ENCODE data around the gene PDXK. TPM values are rescaled to one million over a fixed set of nuclear protein-coding genes. Genes with fewer than 3 reads are reported as not detected.

Gene PDXK
- total and polyA plus RNA-seq, 10 of the 15 experiments (the other 5 are each of a cell fraction or from before 2014, with no cell fraction given): 3.7 to 141 (median 60.0) TPM

DNA sequence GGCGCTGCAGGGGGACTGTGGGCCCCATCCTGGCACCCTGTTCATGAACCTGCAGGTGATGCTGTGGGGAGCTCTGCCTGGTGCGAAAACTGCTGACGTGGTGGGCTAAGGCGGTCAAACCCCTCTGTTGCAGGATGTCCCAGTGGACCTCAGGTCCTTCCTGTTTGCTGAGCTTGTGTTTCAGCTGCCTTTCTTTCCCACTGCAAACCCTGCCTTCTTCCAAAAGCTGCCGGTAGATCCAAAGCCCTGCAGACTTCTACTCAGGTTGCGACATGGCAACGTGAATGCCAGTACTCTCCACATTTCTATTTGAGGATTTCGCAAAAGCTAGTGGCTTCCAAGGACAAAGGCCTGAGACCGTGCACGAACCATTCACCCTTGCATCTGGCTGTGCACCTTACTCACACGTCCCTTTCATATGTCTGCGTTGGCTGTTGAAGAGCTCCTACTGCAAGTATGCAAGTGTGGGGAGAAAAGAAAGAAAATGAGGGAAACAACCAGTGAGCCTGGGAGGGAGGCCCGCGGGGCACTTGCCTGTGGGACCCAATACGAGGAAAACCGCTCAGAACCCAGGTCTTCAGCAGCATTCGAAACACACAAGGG is 64.3 kb downstream of the PDXK start:
- ChIA-PET CTCF (interaction anchor here (1.3 to 1.6 kb wide), 2 partner anchors 14 to 55 kb away, joined by 5 to 6 read pairs; no protein-coding TSS in a partner anchor), RAD21 (ENCODE audit: unreplicated experiment) (no interaction called here), POLR2A (interaction anchor here (0.5 to 1.4 kb wide), 3 partner anchors 11 to 60 kb away, joined by 3 to 4 read pairs (median 3); no protein-coding TSS in a partner anchor), SMC1A (ENCODE audit: uncharacterized antibody, unreplicated experiment) (no interaction called here)
- no peak overlapping the region for H3K4me3 ChIP-seq
- no TSS peak for BruUV-seq (replicated peaks)
- H2AFZ ChIP-seq (ENCODE audit: control insufficient read depth, low read depth, low read length): no peak overlapping the region
- no peak for TF ChIP-seq SUPT20H (IDR thresholded peaks at IDR 0.05; ENCODE audit: borderline replicate concordance, control insufficient read depth, low read depth, low read length)
- peak in 1 of 2 experiments; percentile 20; a peak in 1 of 4 replicates for TF ChIP-seq BHLHE40 (IDR thresholded peaks at IDR 0.05; ENCODE audit: borderline replicate concordance in 1 of 2, low read depth in 2 of 2, low read length in 1 of 2)
- FAIRE-seq (no peak), DNase-seq (ENCODE audit: low read depth, low spot score) (no peak), ATAC-seq (peak; percentile 9; the same call in 1 of the 3 replicates)
- no peaks in the 10 kb centered on the region for H4K20me1 ChIP-seq (ENCODE audit: control insufficient read depth, insufficient read depth)
- H3K4me1 ChIP-seq (ENCODE audit: control insufficient read depth, insufficient read depth, low read length): peaks cover 5% of the 10 kb centered on the region
- no peak overlapping the region for H3K4me2 ChIP-seq (ENCODE audit: control insufficient read depth, insufficient read depth)
- no peak overlapping the region for H3K27ac ChIP-seq (ENCODE audit: control insufficient read depth, insufficient read depth)
- in situ Hi-C loops (cut with MboI) (no loop called here), intact Hi-C loops (cut with micrococcal nuclease; ENCODE audit: unreplicated experiment) (no loop called here)
- H3K36me3 ChIP-seq (ENCODE audit: control insufficient read depth in 2 of 2, insufficient read depth in 2 of 2, low read length in 1 of 2): no peaks in the 10 kb centered on the region
- no peak overlapping the region for H3K9ac ChIP-seq (ENCODE audit: control insufficient read depth, insufficient read depth, low read length)
- no peaks in the 10 kb centered on the region for H3K79me2 ChIP-seq (ENCODE audit: control insufficient read depth, insufficient read depth, low read length)
- 64% methylated on average over 17 of the region's 17 CpGs for WGBS (ENCODE audit: insufficient coverage, insufficient replicate concordance, low lambda C conversion rate, missing lambda C conversion rate)
- no peaks in the 10 kb centered on the region for H3K9me3 ChIP-seq (replicated peaks; ENCODE audit: control insufficient read depth, insufficient read depth, low read length)
- no peaks in the 10 kb centered on the region for H3K27me3 ChIP-seq (replicated peaks in 1 of 2; ENCODE audit: control insufficient read depth in 2 of 2, insufficient read depth in 2 of 2, low read length in 1 of 2)

GRCh38 chr21:43785134-43785533 is 66.2 kb downstream of the PDXK start:
- H3K4me3 ChIP-seq: no peak overlapping the region
- SMC1A ChIA-PET (ENCODE audit: uncharacterized antibody, unreplicated experiment): no interaction called here
- H3K4me2 ChIP-seq (ENCODE audit: control insufficient read depth, insufficient read depth): no peak overlapping the region
- H3K79me2 ChIP-seq (ENCODE audit: control insufficient read depth, insufficient read depth, low read length): peaks cover 8% of the 10 kb centered on the region
- intact Hi-C loops (cut with micrococcal nuclease; ENCODE audit: unreplicated experiment) (no loop called here), in situ Hi-C loops (cut with MboI) (no loop called here)
- ATAC-seq: no peak
- CTCF ChIA-PET: no interaction called here
- no TSS peak for BruUV-seq (replicated peaks)
- RAD21 ChIA-PET (ENCODE audit: unreplicated experiment): no interaction called here
- no peak overlapping the region for H3K27ac ChIP-seq (ENCODE audit: control insufficient read depth, insufficient read depth)
- no peaks in the 10 kb centered on the region for H3K36me3 ChIP-seq (ENCODE audit: control insufficient read depth in 2 of 2, insufficient read depth in 2 of 2, low read length in 1 of 2)
- no peak for FAIRE-seq
- no peaks in the 10 kb centered on the region for H4K20me1 ChIP-seq (ENCODE audit: control insufficient read depth, insufficient read depth)
- no peak for DNase-seq (ENCODE audit: low read depth, low spot score)
- no peaks in the 10 kb centered on the region; the same call in 1 of the 2 replicates for H3K4me1 ChIP-seq (ENCODE audit: control insufficient read depth, insufficient read depth, low read length)
- no peaks in the 10 kb centered on the region for H3K9me3 ChIP-seq (replicated peaks; ENCODE audit: control insufficient read depth, insufficient read depth, low read length)
- H3K9ac ChIP-seq (ENCODE audit: control insufficient read depth, insufficient read depth, low read length): no peak overlapping the region
- no peak overlapping the region for H2AFZ ChIP-seq (ENCODE audit: control insufficient read depth, low read depth, low read length)
- POLR2A ChIA-PET: interaction anchor here (0.7 to 1.1 kb wide), 2 partner anchors 13 to 77 kb away, joined by 4 to 5 read pairs; no protein-coding TSS in a partner anchor
- WGBS (ENCODE audit: insufficient coverage, insufficient replicate concordance, low lambda C conversion rate, missing lambda C conversion rate): 25% methylated on average over 3 of the region's 3 CpGs
- no peaks in the 10 kb centered on the region for H3K27me3 ChIP-seq (replicated peaks in 1 of 2; ENCODE audit: control insufficient read depth in 2 of 2, insufficient read depth in 2 of 2, low read length in 1 of 2)
- no peak for TF ChIP-seq ZBTB11 (CRISPR knock-in tag; IDR thresholded peaks at IDR 0.05)
- no peak for TF ChIP-seq KLF5 (IDR thresholded peaks at IDR 0.05; ENCODE audit: partially characterized antibody)
- TF ChIP-seq NFXL1 (IDR thresholded peaks at IDR 0.05; ENCODE audit: borderline replicate concordance): no peak
- TF ChIP-seq TARDBP (IDR thresholded peaks at IDR 0.05; ENCODE audit: borderline replicate concordance): no peak
- TF ChIP-seq HDAC2 (IDR thresholded peaks at IDR 0.05): no peak
- TF ChIP-seq PRDM15 (CRISPR knock-in tag; IDR thresholded peaks at IDR 0.05): no peak

Measured in GM12878 (cell line).